ENCODE data around the gene TRABD2B.

GRCh38 chr1:47772281-47772680 is 224.9 kb downstream of the TRABD2B start:
- TF ChIP-seq CTCF (IDR thresholded peaks at IDR 0.05) (no peak), POLR2A (IDR thresholded peaks at IDR 0.05) (no peak)
